GM12878 (cell line): ENCODE measurements around the gene HNRNPLL. TPM values are rescaled to one million over a fixed set of nuclear protein-coding genes. Genes with fewer than 3 reads are reported as not detected.

ENCODE experiments used
- ATAC-seq: fragments of 200-7000 bp; cut with Tn5 transposase; 3 replicates; pipeline ENCODE4 v1.9.1; 2020; ENCODE audit warnings: mild to moderate bottlenecking, moderate library complexity
- BruUV-seq: library from RNA; stranded (reverse); fragments of 400-500 nt; replicated peaks from 2 replicates; lab custom pipeline; 2021; lab: Mats Ljungman, UMichigan
- CTCF ChIA-PET: fragments of 300-600 bp; sonication (Branson Sonifier 250); formaldehyde crosslinking; extraction: SDS; loops from one replicate; lab custom pipeline; 2021; ENCODE audit warnings: inconsistent platforms; lab: Yijun Ruan, JAX
- POLR2A ChIA-PET: fragments of 350-600 bp; formaldehyde crosslinking; extraction: SDS; loops from one replicate; lab custom pipeline; 2021; ENCODE audit warnings: inconsistent platforms; lab: Charles Lee
- RAD21 ChIA-PET: fragments of 300-600 bp; sonication (Branson Sonifier 250); formaldehyde crosslinking; loops from one replicate; lab custom pipeline; 2023; ENCODE audit warnings: antibody characterized with exemption; ENCODE audit not compliant: unreplicated experiment; lab: Charles Lee
- SMC1A ChIA-PET: fragments of 300-600 bp; sonication (Branson Sonifier 250); formaldehyde crosslinking; loops from one replicate; lab custom pipeline; 2023; ENCODE audit not compliant: unreplicated experiment, uncharacterized antibody; lab: Charles Lee
- DNase-seq: peaks from one replicate; pipeline ENCODE4 v3.0.0-alpha.2; 2011; ENCODE audit warnings: low read depth, low spot score
- FAIRE-seq: peaks from 3 replicates; lab custom pipeline; 2011; peaks lifted over from hg19 to GRCh38; lab: Jason Lieb, UNC
- H2AFZ ChIP-seq: 2 replicates; pipeline ENCODE4 v1.6.0; 2011; ENCODE audit warnings: low read depth, low read length, control low read depth; ENCODE audit not compliant: control insufficient read depth
- H3K27ac ChIP-seq: 2 replicates; pipeline ENCODE4 v1.5.1; 2011; ENCODE audit warnings: control low read depth; ENCODE audit not compliant: control insufficient read depth, insufficient read depth
- H3K27me3 ChIP-seq, 2 experiments: replicated peaks in 1 of 2; 2 replicates each; pipeline versions ENCODE4 v1.6.0 to v1.6.1; 2011; ENCODE audit warnings: low read length in 1 of 2; ENCODE audit not compliant: control insufficient read depth in 2 of 2, insufficient read depth in 2 of 2
- H3K36me3 ChIP-seq, 2 experiments: 2 replicates each; pipeline ENCODE4 v1.5.1; 2011; ENCODE audit warnings: low read length in 1 of 2; ENCODE audit not compliant: control insufficient read depth in 2 of 2, insufficient read depth in 2 of 2
- H3K4me1 ChIP-seq: 2 replicates; pipeline ENCODE4 v1.6.1; 2011; ENCODE audit warnings: mild to moderate bottlenecking, low read length, moderate library complexity, mixed read lengths; ENCODE audit not compliant: control insufficient read depth, insufficient read depth
- H3K4me2 ChIP-seq: 2 replicates; pipeline ENCODE4 v1.6.0; 2011; ENCODE audit warnings: control low read depth; ENCODE audit not compliant: control insufficient read depth, insufficient read depth
- H3K4me3 ChIP-seq: fragments of 200-600 bp; sonication (generic); 2 replicates; pipeline ENCODE4 v1.5.1; 2016
- H3K79me2 ChIP-seq: 2 replicates; pipeline ENCODE4 v1.6.0; 2011; ENCODE audit warnings: low read length; ENCODE audit not compliant: control insufficient read depth, insufficient read depth
- H3K9ac ChIP-seq: 2 replicates; pipeline ENCODE4 v1.8.0; 2011; ENCODE audit warnings: low read length, control low read depth, mixed read lengths; ENCODE audit not compliant: control insufficient read depth, insufficient read depth
- H3K9me3 ChIP-seq: replicated peaks from 3 replicates; pipeline ENCODE4 v1.5.1; 2011; ENCODE audit warnings: mild to moderate bottlenecking, low read length; ENCODE audit not compliant: control insufficient read depth, insufficient read depth
- H4K20me1 ChIP-seq: 2 replicates; pipeline ENCODE4 v1.6.0; 2011; ENCODE audit not compliant: control insufficient read depth, insufficient read depth
- CBFB ChIP-seq: IDR thresholded peaks from 2 replicates; pipeline ENCODE4 v1.6.1; 2016; ENCODE audit warnings: antibody characterized with exemption, low read depth
- CHD2 ChIP-seq: IDR thresholded peaks from 2 replicates; pipeline ENCODE4 v1.6.1; 2011; ENCODE audit warnings: low read depth, low read length, improper control_type of control experiment, borderline replicate concordance
- DPF2 ChIP-seq: fragments of 450-650 bp; IDR thresholded peaks from 2 replicates; pipeline ENCODE4 v1.6.1; 2017; ENCODE audit warnings: mild to moderate bottlenecking
- EGR1 ChIP-seq, 2 experiments: IDR thresholded peaks; 1 replicate in 1 of 2; 2 replicates in 1 of 2; pipeline ENCODE4 v1.6.1; 2011 to 2012; ENCODE audit warnings: low read depth in 2 of 2, low read length in 2 of 2, borderline replicate concordance in 1 of 2, mild to moderate bottlenecking in 1 of 2, moderate library complexity in 1 of 2
- EP300 ChIP-seq, 2 experiments: fragments of 150-350 bp in 1 of 2; IDR thresholded peaks; 2 replicates each; pipeline ENCODE4 v1.6.1; 2011 to 2012; ENCODE audit warnings: low read depth in 2 of 2, low read length in 2 of 2, borderline replicate concordance in 1 of 2, improper control_type of control experiment in 1 of 2, inconsistent platforms in 1 of 2; ENCODE audit not compliant: control insufficient read depth in 1 of 2
- HCFC1 ChIP-seq: fragments of 150-350 bp; IDR thresholded peaks from 2 replicates; pipeline ENCODE4 v1.6.1; 2014; ENCODE audit warnings: low read length
- KAT2A ChIP-seq: conservative IDR thresholded peaks from 2 replicates; pipeline ENCODE4 v1.6.1; 2011; ENCODE audit warnings: low read depth, low read length; ENCODE audit not compliant: control insufficient read depth
- KDM1A ChIP-seq: fragments of 200-600 bp; sonication (generic); IDR thresholded peaks from 2 replicates; pipeline ENCODE4 v1.6.1; 2016; ENCODE audit warnings: borderline replicate concordance
- MYC ChIP-seq: IDR thresholded peaks from 2 replicates; pipeline ENCODE4 v1.6.1; 2011; ENCODE audit warnings: mild to moderate bottlenecking, low read length, moderate library complexity, inconsistent platforms; ENCODE audit not compliant: insufficient read depth, insufficient replicate concordance, insufficient read length, severe bottlenecking
- PAX5 ChIP-seq: IDR thresholded peaks from 2 replicates; pipeline ENCODE4 v1.6.1; 2011; ENCODE audit warnings: low read depth, low read length, borderline replicate concordance
- POLR2AphosphoS2 ChIP-seq: IDR thresholded peaks from 2 replicates; pipeline ENCODE4 v1.6.1; 2011; ENCODE audit warnings: low read depth, mild to moderate bottlenecking, low read length, improper control_type of control experiment, moderate library complexity
- RBBP5 ChIP-seq: fragments of 200-600 bp; sonication (generic); conservative IDR thresholded peaks from 2 replicates; pipeline ENCODE4 v1.6.1; 2016
- SMAD1 ChIP-seq: fragments of 450-650 bp; IDR thresholded peaks from 2 replicates; pipeline ENCODE4 v1.6.1; 2018; ENCODE audit warnings: mild to moderate bottlenecking, low read depth; ENCODE audit not compliant: partially characterized antibody
- TCF7 ChIP-seq: IDR thresholded peaks from 2 replicates; pipeline ENCODE4 v1.6.1; 2014; ENCODE audit warnings: antibody characterized with exemption, borderline replicate concordance
- YY1 ChIP-seq: IDR thresholded peaks from 2 replicates; pipeline ENCODE4 v1.6.1; 2011; ENCODE audit warnings: low read depth, mild to moderate bottlenecking, low read length
- WGBS: methylation state at CpG from one replicate; pipeline ENCODE4 v1.1.6; 2016; ENCODE audit warnings: low lambda C conversion rate; ENCODE audit not compliant: insufficient replicate concordance, insufficient coverage; ENCODE audit errors: missing lambda C conversion rate; 5-methylcytosine and 5-hydroxymethylcytosine counted together
- in situ Hi-C: fragments of 300-500 bp; cut with MboI; formaldehyde crosslinking; loops from 9 replicates; pipeline ENCODE4 v1.14.3; 2018; ENCODE audit warnings: mixed read lengths
- intact Hi-C: fragments of 100-400 bp; cut with micrococcal nuclease; formaldehyde crosslinking; loops from one replicate; pipeline ENCODE4 v1.14.2; 2022; ENCODE audit not compliant: unreplicated experiment
- polyA plus RNA-seq, 11 experiments: library from polyadenylated mRNA; depleted of rRNA in 4 of 11; unstranded in 6 of 11; stranded (reverse) in 5 of 11; fragments of >200 nt; fragmentation: Nextera tagmentation in 4 of 11; fragmentation: Illumina TruSeq in 1 of 11; extraction: Ambion mirVana in 4 of 11; extraction: Trizol in 1 of 11; gene quantifications; 1 replicate in 1 of 11; 2 replicates in 10 of 11; pipeline versions ENCODE4 v1.2.1 to v1.2.3, GENCODE V29; 2011 to 2016; ENCODE audit warnings: inconsistent platforms in 2 of 11, missing spikeins in 2 of 11, low read depth in 1 of 11
- total RNA-seq, 4 experiments: library from RNA; depleted of rRNA in 3 of 4; stranded (reverse); fragments of >200 nt in 3 of 4; fragmentation: Illumina TruSeq in 1 of 4; extraction: Trizol in 1 of 4; gene quantifications; 2 replicates each; pipeline versions ENCODE4 v1.2.1 to v1.2.3, GENCODE V29; 2013 to 2021

HNRNPLL gene
- total and polyA plus RNA-seq, 10 of the 15 experiments (the other 5 are each of a cell fraction or from before 2014, with no cell fraction given): 0.98 to 27.1 (median 2.9) TPM

DNA sequence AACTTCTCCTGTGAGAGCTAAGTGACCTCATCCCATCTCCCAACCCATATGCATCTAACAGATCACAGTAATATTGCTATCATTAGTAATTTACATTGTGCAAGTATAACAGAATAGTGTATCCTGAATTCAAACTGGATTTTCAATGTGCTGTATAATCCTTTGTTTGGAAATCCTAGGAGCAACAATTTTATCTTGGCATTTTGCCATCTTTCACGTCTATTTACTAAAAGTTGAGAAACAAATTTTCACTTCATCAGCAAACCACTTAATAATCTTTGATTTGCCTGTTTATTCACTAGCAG is 3.8 kb downstream of the HNRNPLL start:
- RAD21 ChIA-PET: interaction anchor here (0.6 to 12.9 kb wide), 5 partner anchors 18 to 145 kb away, joined by 4 to 140 read pairs (median 4); no protein-coding TSS in a partner anchor
- DNase-seq: no peak
- Histone ChIP-seq H3K4me1 (peaks cover 4% of the 10 kb centered on the region; the same call in 1 of the 2 replicates), H3K4me2 (no peak overlapping the region), H4K20me1 (no peaks in the 10 kb centered on the region), H3K9me3 (no peaks in the 10 kb centered on the region), H3K9ac (no peak overlapping the region), H3K79me2 (no peaks in the 10 kb centered on the region), H3K27ac (no peak overlapping the region), H3K36me3 (no peaks in the 10 kb centered on the region), H2AFZ (no peak overlapping the region), H3K4me3 (no peak overlapping the region), H3K27me3 (no peaks in the 10 kb centered on the region; a peak in 1 of 4 replicates)
- WGBS: 0% methylated on average over 1 of the region's 1 CpG
- CTCF ChIA-PET: interaction anchor here (1.0 to 12.8 kb wide), 8 partner anchors 8 to 143 kb away, joined by 3 to 177 read pairs (median 6); no protein-coding TSS in a partner anchor
- no peak for FAIRE-seq
- TF ChIP-seq MYC (no peak), SMAD1 (peak; percentile 33)
- POLR2A ChIA-PET: no interaction called here
- intact Hi-C loops: no loop called here
- SMC1A ChIA-PET: interaction anchor here (0.6 to 2.9 kb wide), 11 partner anchors 12 to 142 kb away, joined by 3 to 17 read pairs (median 4); no protein-coding TSS in a partner anchor
- no peak for ATAC-seq
- BruUV-seq: TSS peak; percentile 14
- in situ Hi-C loops: no loop called here

DNA sequence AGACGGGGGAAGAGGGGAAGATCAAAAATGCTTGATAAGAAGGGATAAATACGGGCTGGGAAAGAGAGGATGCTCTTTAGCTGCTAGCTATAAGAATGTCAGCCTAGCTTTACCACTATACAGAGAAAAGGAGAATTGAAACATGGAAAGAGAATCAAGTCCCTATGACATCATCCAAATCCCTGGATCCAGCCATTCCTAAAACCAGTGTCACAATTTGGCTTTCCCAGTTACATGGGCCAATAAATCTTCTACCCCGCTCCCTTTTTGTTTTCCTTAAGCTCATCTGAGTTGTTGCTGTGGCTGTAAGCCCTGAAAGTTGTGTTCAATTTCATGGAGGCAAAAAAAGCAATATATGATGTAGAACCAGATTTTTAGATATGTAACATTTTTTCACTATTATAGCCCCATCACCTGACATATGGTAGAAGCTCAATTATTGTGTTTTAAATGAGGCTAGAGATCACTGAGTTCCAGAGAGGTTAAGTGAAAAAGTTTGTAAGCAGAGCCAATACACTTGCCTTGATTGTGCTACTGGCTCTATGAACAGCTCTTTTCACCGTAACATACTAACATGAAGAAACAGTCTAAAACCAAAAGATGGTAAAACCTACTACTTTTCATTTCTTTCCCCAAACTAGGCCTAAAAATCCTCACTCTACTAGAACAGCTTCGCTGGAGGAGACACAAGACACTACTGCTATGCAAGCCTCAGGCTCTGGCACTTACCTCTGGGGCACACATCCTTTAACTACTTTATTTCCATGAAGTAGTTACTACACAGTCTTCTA is 4.3 kb downstream of the HNRNPLL start:
- no peak for FAIRE-seq
- H3K4me1 ChIP-seq: no peaks in the 10 kb centered on the region
- TF ChIP-seq HCFC1 (no peak), RBBP5 (no peak), KAT2A (no peak), CHD2 (no peak), YY1 (no peak), DPF2 (no peak), EGR1 (IDR thresholded peaks at IDR 0.05; ENCODE audit: borderline replicate concordance in 1 of 2, low read depth in 2 of 2, low read length in 2 of 2) (no peak), CBFB (no peak), EP300 (IDR thresholded peaks at IDR 0.05; ENCODE audit: borderline replicate concordance in 1 of 2, control insufficient read depth in 1 of 2, low read depth in 2 of 2, low read length in 2 of 2) (no peak), TCF7 (no peak), PAX5 (no peak), POLR2AphosphoS2 (no peak), KDM1A (no peak)

More for the DNA sequence above, 4.3 kb downstream of the HNRNPLL start:
- H3K9me3 ChIP-seq: no peaks in the 10 kb centered on the region
- H3K79me2 ChIP-seq: no peaks in the 10 kb centered on the region
- no peak overlapping the region for H3K27ac ChIP-seq
- in situ Hi-C loops: no loop called here
- ChIA-PET POLR2A (interaction anchor here (1.0 kb wide), 1 partner anchor 153 kb away, joined by 4 read pairs; the partner anchor contains the start of gene SRSF7), CTCF (interaction anchor here (0.9 to 12.8 kb wide), 9 partner anchors 9 to 143 kb away, joined by 3 to 177 read pairs (median 6); no protein-coding TSS in a partner anchor), SMC1A (interaction anchor here (0.6 to 2.9 kb wide), 13 partner anchors 9 to 142 kb away, joined by 3 to 17 read pairs (median 4); no protein-coding TSS in a partner anchor), RAD21 (interaction anchor here (1.3 to 12.9 kb wide), 4 partner anchors 17 to 145 kb away, joined by 4 to 140 read pairs (median 67); no protein-coding TSS in a partner anchor)
- BruUV-seq: no TSS peak
- H4K20me1 ChIP-seq: no peaks in the 10 kb centered on the region
- H2AFZ ChIP-seq: no peak overlapping the region
- H3K4me2 ChIP-seq: no peak overlapping the region
- H3K36me3 ChIP-seq: no peaks in the 10 kb centered on the region
- DNase-seq (no peak), ATAC-seq (no peak)
- H3K4me3 ChIP-seq: no peak overlapping the region
- H3K27me3 ChIP-seq: no peaks in the 10 kb centered on the region; a peak in 1 of 4 replicates
- intact Hi-C loops: no loop called here
- 76% methylated on average over 5 of the region's 5 CpGs for WGBS
- no peak overlapping the region for H3K9ac ChIP-seq
